Neuronal stem cell (in vitro differentiated cells): ENCODE data around the gene KLHL6.

Experiments
- DNase-seq: peaks from one replicate; pipeline ENCODE4 v3.0.0-alpha.2; 2013; ENCODE audit warnings: low spot score
- H2AFZ ChIP-seq: one replicate; pipeline ENCODE4 v1.6.1; 2013; ENCODE audit warnings: mild to moderate bottlenecking, low read length, inconsistent platforms
- H2AK5ac ChIP-seq: 2 replicates; pipeline ENCODE4 v1.6.1; 2013; ENCODE audit warnings: low read depth, mild to moderate bottlenecking, inconsistent platforms, low read length, moderate library complexity, mixed read lengths
- H2BK120ac ChIP-seq: 2 replicates; pipeline ENCODE4 v1.6.1; 2013; ENCODE audit warnings: low read depth, mild to moderate bottlenecking, inconsistent platforms, low read length, moderate library complexity, mixed read lengths
- H2BK12ac ChIP-seq: one replicate; pipeline ENCODE4 v1.6.1; 2013; ENCODE audit warnings: low read length, inconsistent platforms
- H2BK15ac ChIP-seq: 2 replicates; pipeline ENCODE4 v1.6.1; 2013; ENCODE audit warnings: mild to moderate bottlenecking, low read length, inconsistent platforms, mixed read lengths
- H2BK5ac ChIP-seq: one replicate; pipeline ENCODE4 v1.6.1; 2013; ENCODE audit warnings: inconsistent platforms, mild to moderate bottlenecking, low read length, moderate library complexity
- H3K14ac ChIP-seq: one replicate; pipeline ENCODE4 v1.6.1; 2013; ENCODE audit warnings: low read length, inconsistent platforms
- H3K18ac ChIP-seq: 2 replicates; pipeline ENCODE4 v1.6.1; 2013; ENCODE audit warnings: low read length, inconsistent platforms
- H3K23ac ChIP-seq: 2 replicates; pipeline ENCODE4 v1.6.1; 2013; ENCODE audit warnings: low read depth, mild to moderate bottlenecking, mixed read lengths, low read length, inconsistent platforms; ENCODE audit not compliant: poor library complexity
- H3K27ac ChIP-seq: replicated peaks from 3 replicates; pipeline ENCODE4 v1.5.1; 2013; ENCODE audit warnings: low read length, inconsistent platforms
- H3K27me3 ChIP-seq, 3 experiments: 2 replicates each; pipeline ENCODE4 v1.6.1; 2013; ENCODE audit warnings: low read length in 3 of 3, mild to moderate bottlenecking in 2 of 3, inconsistent platforms in 1 of 3, low read depth in 1 of 3, mixed read lengths in 1 of 3, moderate library complexity in 1 of 3; ENCODE audit not compliant: control insufficient read depth in 3 of 3, insufficient read depth in 3 of 3
- H3K36me3 ChIP-seq, 2 donors: replicated peaks in 1 of 2; 2 replicates each; pipeline ENCODE4 v1.6.1; 2013; ENCODE audit warnings: low read length in 2 of 2; ENCODE audit not compliant: control insufficient read depth in 2 of 2, insufficient read depth in 2 of 2
- H3K4ac ChIP-seq: 2 replicates; pipeline ENCODE4 v1.6.1; 2013; ENCODE audit warnings: inconsistent platforms, mild to moderate bottlenecking, low read length, moderate library complexity
- H3K4me1 ChIP-seq, 2 donors: 1 replicate in 1 of 2; 2 replicates in 1 of 2; pipeline ENCODE4 v1.6.1; 2013; ENCODE audit warnings: low read length in 2 of 2, low read depth in 1 of 2; ENCODE audit not compliant: control insufficient read depth in 2 of 2, insufficient read depth in 1 of 2
- H3K4me2 ChIP-seq: one replicate; pipeline ENCODE4 v1.6.1; 2013; ENCODE audit warnings: mild to moderate bottlenecking, low read length, inconsistent platforms; ENCODE audit not compliant: insufficient read depth, poor library complexity, severe bottlenecking
- H3K4me3 ChIP-seq, 2 donors: 2 replicates each; pipeline ENCODE4 v1.5.1; 2013; ENCODE audit warnings: low read length in 2 of 2, mild to moderate bottlenecking in 2 of 2, inconsistent platforms in 1 of 2, moderate library complexity in 1 of 2
- H3K79me1 ChIP-seq: one replicate; pipeline ENCODE4 v1.6.1; 2013; ENCODE audit warnings: low read depth, mild to moderate bottlenecking, inconsistent platforms, low read length, moderate library complexity
- H3K9ac ChIP-seq: one replicate; pipeline ENCODE4 v1.6.1; 2013; ENCODE audit warnings: mild to moderate bottlenecking, low read depth, low read length, inconsistent platforms; ENCODE audit not compliant: poor library complexity
- H3K9me3 ChIP-seq, 2 donors: replicated peaks in 1 of 2; 2 replicates each; pipeline versions ENCODE3 to v1.6.1; 2013; ENCODE audit warnings: low read length in 2 of 2, mild to moderate bottlenecking in 2 of 2, inconsistent platforms in 1 of 2, low read depth in 1 of 2, mixed read lengths in 1 of 2, moderate library complexity in 1 of 2; ENCODE audit not compliant: control insufficient read depth in 2 of 2, insufficient read depth in 1 of 2
- H4K8ac ChIP-seq: one replicate; pipeline ENCODE4 v1.6.1; 2013; ENCODE audit warnings: low read depth, mild to moderate bottlenecking, inconsistent platforms, low read length, moderate library complexity
- H4K91ac ChIP-seq: one replicate; pipeline ENCODE4 v1.6.1; 2013; ENCODE audit warnings: low read length, low read depth, mild to moderate bottlenecking, inconsistent platforms; ENCODE audit not compliant: poor library complexity
- WGBS, 2 donors: extraction: QIAGEN DNeasy Blood & Tissue Kit; methylation state at CpG; one replicate each; pipeline ENCODE4 v1.1.7; 2013; ENCODE audit warnings: missing lambda C conversion rate in 2 of 2, mixed read lengths in 1 of 2; ENCODE audit not compliant: insufficient read length in 2 of 2, insufficient replicate concordance in 1 of 2; ENCODE audit errors: extremely low coverage in 2 of 2; 5-methylcytosine and 5-hydroxymethylcytosine counted together

The KLHL6 gene

GRCh38 chr3:183485585-183485984 is 69.9 kb downstream of the KLHL6 start:
- no peak overlapping the region for H3K4ac ChIP-seq
- no peak overlapping the region for H3K4me2 ChIP-seq
- H3K79me1 ChIP-seq: no peaks in the 10 kb centered on the region
- no peaks in the 10 kb centered on the region for H3K9me3 ChIP-seq
- H3K18ac ChIP-seq: no peak overlapping the region
- H2AFZ ChIP-seq: no peak overlapping the region
- H3K9ac ChIP-seq: no peak overlapping the region
- no peak overlapping the region for H3K23ac ChIP-seq
- H4K91ac ChIP-seq: no peak overlapping the region
- H3K4me1 ChIP-seq: peaks cover 4 to 5% of the 10 kb centered on the region in 2 donors
- no peaks in the 10 kb centered on the region for H3K36me3 ChIP-seq
- no peak overlapping the region for H2AK5ac ChIP-seq
- no peak overlapping the region for H3K14ac ChIP-seq
- no peak overlapping the region for H2BK15ac ChIP-seq
- no peak overlapping the region for H4K8ac ChIP-seq
- no peak overlapping the region for H3K4me3 ChIP-seq
- no peak overlapping the region for H2BK12ac ChIP-seq
- H3K27ac ChIP-seq: no peak overlapping the region
- no peak overlapping the region for H2BK120ac ChIP-seq
- no peak overlapping the region for H2BK5ac ChIP-seq
- H3K27me3 ChIP-seq: peaks cover 0 to 20% (median 0%) of the 10 kb centered on the region in 3 experiments
- WGBS, 2 donors: no CpG with 5 or more reads among the region's 6 CpGs
- no peak for DNase-seq

GRCh38 chr3:183485093-183485492 is 70.4 kb downstream of the KLHL6 start:
- Histone ChIP-seq H4K91ac (no peak overlapping the region), H2BK5ac (no peak overlapping the region), H2BK120ac (no peak overlapping the region), H3K18ac (no peak overlapping the region), H3K4me1 (peaks cover 4 to 5% of the 10 kb centered on the region in 2 donors), H3K4ac (no peak overlapping the region), H3K14ac (no peak overlapping the region), H3K27ac (no peak overlapping the region), H3K9me3 (no peaks in the 10 kb centered on the region), H2BK12ac (no peak overlapping the region), H3K4me2 (no peak overlapping the region), H3K79me1 (no peaks in the 10 kb centered on the region), H3K23ac (no peak overlapping the region), H2AK5ac (no peak overlapping the region), H3K36me3 (no peaks in the 10 kb centered on the region), H3K27me3 (peaks cover 0 to 20% (median 0%) of the 10 kb centered on the region in 3 experiments), H4K8ac (no peak overlapping the region), H3K9ac (no peak overlapping the region), H3K4me3 (no peak overlapping the region), H2BK15ac (no peak overlapping the region), H2AFZ (no peak overlapping the region)
- DNase-seq: no peak
- no CpG with 5 or more reads among the region's 6 CpGs for WGBS, 2 donors

- DNase-seq: no peak
These were observed 71.0 kb downstream of the KLHL6 start for GRCh38 chr3:183484431-183485075.

GRCh38 chr3:183481582-183481981 is 73.9 kb downstream of the KLHL6 start:
- Histone ChIP-seq H4K8ac (peak overlapping the region; percentile 25), H2BK120ac (no peak overlapping the region), H4K91ac (no peak overlapping the region), H3K4me3 (no peak overlapping the region), H3K9ac (no peak overlapping the region), H3K79me1 (no peaks in the 10 kb centered on the region), H3K36me3 (no peaks in the 10 kb centered on the region), H2AK5ac (no peak overlapping the region), H3K27ac (no peak overlapping the region), H3K9me3 (no peaks in the 10 kb centered on the region), H2AFZ (no peak overlapping the region), H3K27me3 (peaks cover 0 to 16% (median 0%) of the 10 kb centered on the region in 3 experiments), H3K4me1 (peaks cover 0 to 3% of the 10 kb centered on the region in 2 donors), H3K4ac (no peak overlapping the region), H2BK12ac (no peak overlapping the region), H3K4me2 (no peak overlapping the region), H3K18ac (no peak overlapping the region), H3K23ac (no peak overlapping the region), H3K14ac (no peak overlapping the region), H2BK15ac (no peak overlapping the region), H2BK5ac (no peak overlapping the region)
- no CpG with 5 or more reads among the region's 8 CpGs for WGBS, 2 donors
- no peak for DNase-seq

More at GRCh38 chr3:183484431-183485075, 71.0 kb downstream of the KLHL6 start:
- no peaks in the 10 kb centered on the region for H3K79me1 ChIP-seq
- no peak overlapping the region for H3K4me2 ChIP-seq
- no peak overlapping the region for H3K4me3 ChIP-seq
- H2AFZ ChIP-seq: no peak overlapping the region
- H2BK5ac ChIP-seq: no peak overlapping the region
- H3K14ac ChIP-seq: no peak overlapping the region
- no peak overlapping the region for H3K4ac ChIP-seq
- H3K36me3 ChIP-seq: no peaks in the 10 kb centered on the region
- H2AK5ac ChIP-seq: no peak overlapping the region
- no peak overlapping the region for H3K23ac ChIP-seq
- no peak overlapping the region for H4K91ac ChIP-seq
- H3K27ac ChIP-seq: no peak overlapping the region
- WGBS, 2 donors: no CpG with 5 or more reads among the region's 4 CpGs
- H3K9ac ChIP-seq: no peak overlapping the region
- H3K4me1 ChIP-seq: peaks cover 4 to 6% of the 10 kb centered on the region in 2 donors
- H2BK15ac ChIP-seq: no peak overlapping the region
- no peak overlapping the region for H2BK120ac ChIP-seq
- no peak overlapping the region for H3K18ac ChIP-seq
- H3K27me3 ChIP-seq: peaks cover 0 to 20% (median 0%) of the 10 kb centered on the region in 3 experiments
- H3K9me3 ChIP-seq: no peaks in the 10 kb centered on the region
- H4K8ac ChIP-seq: no peak overlapping the region
- H2BK12ac ChIP-seq: no peak overlapping the region
